A549 (cell line): Measurements from ENCODE around the gene PREPL.

Experiments used
- KDM1A ChIP-seq: fragments of 200-600 bp; sonication (generic); IDR thresholded peaks from 2 replicates; pipeline ENCODE4 v1.6.1; 2016; ENCODE audit warnings: low read depth, mild to moderate bottlenecking
- TF ChIP-seq, protein P1 (sequence below): fragments of >200 bp; sonication (Bioruptor Twin); formaldehyde crosslinking; IDR thresholded peaks from 3 replicates; pipeline ENCODE4 v1.5.1; 2016
- TF ChIP-seq, protein P2 (sequence below): IDR thresholded peaks from 2 replicates; pipeline ENCODE4 v1.6.1; 2012

DNA sequence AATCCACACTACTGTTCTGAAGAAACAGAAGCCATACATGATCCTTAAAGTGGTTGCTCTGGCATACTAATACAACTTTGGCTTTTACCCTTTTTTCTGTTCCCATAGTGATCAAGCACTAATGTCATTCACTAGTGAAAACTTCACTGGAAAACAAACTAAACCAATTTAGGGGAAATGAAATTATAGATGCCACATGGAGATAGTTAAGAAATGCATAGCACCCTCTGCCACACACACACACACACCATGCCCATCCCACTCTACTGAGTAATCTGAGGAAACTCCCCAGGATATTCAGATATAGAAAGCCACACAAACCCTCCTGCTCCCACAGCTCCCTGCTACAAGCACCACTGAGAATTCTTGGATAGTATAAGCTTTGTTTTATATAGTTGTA lies 46.9 kb downstream of the PREPL start:
- TF ChIP-seq, protein P1, sequence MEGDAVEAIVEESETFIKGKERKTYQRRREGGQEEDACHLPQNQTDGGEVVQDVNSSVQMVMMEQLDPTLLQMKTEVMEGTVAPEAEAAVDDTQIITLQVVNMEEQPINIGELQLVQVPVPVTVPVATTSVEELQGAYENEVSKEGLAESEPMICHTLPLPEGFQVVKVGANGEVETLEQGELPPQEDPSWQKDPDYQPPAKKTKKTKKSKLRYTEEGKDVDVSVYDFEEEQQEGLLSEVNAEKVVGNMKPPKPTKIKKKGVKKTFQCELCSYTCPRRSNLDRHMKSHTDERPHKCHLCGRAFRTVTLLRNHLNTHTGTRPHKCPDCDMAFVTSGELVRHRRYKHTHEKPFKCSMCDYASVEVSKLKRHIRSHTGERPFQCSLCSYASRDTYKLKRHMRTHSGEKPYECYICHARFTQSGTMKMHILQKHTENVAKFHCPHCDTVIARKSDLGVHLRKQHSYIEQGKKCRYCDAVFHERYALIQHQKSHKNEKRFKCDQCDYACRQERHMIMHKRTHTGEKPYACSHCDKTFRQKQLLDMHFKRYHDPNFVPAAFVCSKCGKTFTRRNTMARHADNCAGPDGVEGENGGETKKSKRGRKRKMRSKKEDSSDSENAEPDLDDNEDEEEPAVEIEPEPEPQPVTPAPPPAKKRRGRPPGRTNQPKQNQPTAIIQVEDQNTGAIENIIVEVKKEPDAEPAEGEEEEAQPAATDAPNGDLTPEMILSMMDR = no peak
- TF ChIP-seq KDM1A = no peak
- TF ChIP-seq, protein P2, sequence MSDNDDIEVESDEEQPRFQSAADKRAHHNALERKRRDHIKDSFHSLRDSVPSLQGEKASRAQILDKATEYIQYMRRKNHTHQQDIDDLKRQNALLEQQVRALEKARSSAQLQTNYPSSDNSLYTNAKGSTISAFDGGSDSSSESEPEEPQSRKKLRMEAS = no peak
